ENCODE data around the gene PTPRN2. TPM values are rescaled to one million over a fixed set of nuclear protein-coding genes. Genes with fewer than 3 reads are reported as not detected.
"Not testable (repeated sequence)": the region's sequence is repeated elsewhere in the genome, so short reads cannot be mapped to it uniquely, and the experiment has no call there.

PTPRN2 gene
- total RNA-seq, 1 donor, result 0.09 TPM

GRCh38 chr7:158535079-158535478 lies 52.5 kb downstream of the PTPRN2 start:
- TF ChIP-seq CTCF (IDR thresholded peaks at IDR 0.05; ENCODE audit: insufficient read depth, low read length), result no peak
- DNase-seq (ENCODE audit: low read depth), result no peak
- no peak overlapping the region for H3K4me3 ChIP-seq (ENCODE audit: low read depth, low read length)

GRCh38 chr7:158534598-158534997 lies 53.0 kb downstream of the PTPRN2 start:
- H3K4me3 ChIP-seq (ENCODE audit: low read depth, low read length), result no peak overlapping the region
- TF ChIP-seq CTCF (IDR thresholded peaks at IDR 0.05; ENCODE audit: insufficient read depth, low read length), result no peak
- no peak for DNase-seq (ENCODE audit: low read depth)

GRCh38 chr7:158534134-158534515 lies 53.5 kb downstream of the PTPRN2 start:
- not testable (repeated sequence) for DNase-seq (ENCODE audit: low read depth); H3K4me3 ChIP-seq (ENCODE audit: low read depth, low read length)

GRCh38 chr7:158533386-158534133 lies 54.1 kb downstream of the PTPRN2 start:
- no peak overlapping the region for H3K4me3 ChIP-seq (ENCODE audit: low read depth, low read length)
- DNase-seq (ENCODE audit: low read depth), result no peak
- TF ChIP-seq CTCF (IDR thresholded peaks at IDR 0.05; ENCODE audit: insufficient read depth, low read length), result no peak

- TF ChIP-seq CTCF (IDR thresholded peaks at IDR 0.05; ENCODE audit: insufficient read depth, low read length), result no peak
- DNase-seq (ENCODE audit: low read depth), result no peak
- H3K4me3 ChIP-seq (ENCODE audit: low read depth, low read length), result no peak overlapping the region
Observed at GRCh38 chr7:158532093-158532627, 55.5 kb downstream of the PTPRN2 start.

GRCh38 chr7:158531661-158532060 lies 56.0 kb downstream of the PTPRN2 start:
- no peak for TF ChIP-seq CTCF (IDR thresholded peaks at IDR 0.05; ENCODE audit: insufficient read depth, low read length)
- no peak overlapping the region for H3K4me3 ChIP-seq (ENCODE audit: low read depth, low read length)
- no peak for DNase-seq (ENCODE audit: low read depth)

- no peak for TF ChIP-seq CTCF (IDR thresholded peaks at IDR 0.05; ENCODE audit: insufficient read depth, low read length)
- H3K4me3 ChIP-seq (ENCODE audit: low read depth, low read length), result no peak overlapping the region
- DNase-seq (ENCODE audit: low read depth), result no peak
Observed at GRCh38 chr7:158530800-158531609, 56.6 kb downstream of the PTPRN2 start.

Data from fibroblast of the aortic adventitia (primary cell).